H1 (cell line): ENCODE measurements around the gene HOXD1. TPM values are rescaled to one million over a fixed set of nuclear protein-coding genes. Genes with fewer than 3 reads are reported as not detected.

Source experiments
- CTCF ChIA-PET: fragments of 300-600 bp; sonication (Branson Sonifier 250); formaldehyde crosslinking; loops from one replicate; lab custom pipeline; 2021; ENCODE audit not compliant: partially characterized antibody; lab: Charles Lee
- POLR2A ChIA-PET: fragments of 300-600 bp; sonication (Branson Sonifier 250); formaldehyde crosslinking; loops from one replicate; lab custom pipeline; 2021; ENCODE audit warnings: inconsistent platforms; ENCODE audit not compliant: partially characterized antibody; lab: Charles Lee
- DNase-seq, 2 experiments: peaks; one replicate each; pipeline versions ENCODE4 v3.0.0 to v3.0.0-alpha.2; 2010 to 2022; ENCODE audit warnings: low spot score in 2 of 2, low read depth in 1 of 2, mixed read lengths in 1 of 2
- FAIRE-seq: peaks from 2 replicates; lab custom pipeline; 2011; peaks lifted over from hg19 to GRCh38; lab: Jason Lieb, UNC
- H2AFZ ChIP-seq: 2 replicates; pipeline ENCODE4 v1.8.1; 2012; ENCODE audit warnings: low read length, inconsistent platforms
- H2AK5ac ChIP-seq: 2 replicates; pipeline ENCODE4 v1.6.1; 2013; ENCODE audit warnings: low read depth, low read length
- H2BK120ac ChIP-seq: replicated peaks from 2 replicates; pipeline ENCODE3; 2013; ENCODE audit warnings: low read depth, low read length, inconsistent platforms
- H2BK12ac ChIP-seq: 2 replicates; pipeline ENCODE4 v1.6.1; 2013; ENCODE audit warnings: low read depth, low read length
- H2BK15ac ChIP-seq: 2 replicates; pipeline ENCODE4 v1.6.1; 2013; ENCODE audit warnings: low read length
- H2BK20ac ChIP-seq: 2 replicates; pipeline ENCODE4 v1.6.1; 2013; ENCODE audit warnings: low read length
- H2BK5ac ChIP-seq: 2 replicates; pipeline ENCODE4 v1.6.1; 2013; ENCODE audit warnings: low read depth, low read length
- H3K14ac ChIP-seq: 2 replicates; pipeline ENCODE4 v1.6.1; 2013; ENCODE audit warnings: inconsistent platforms; ENCODE audit not compliant: insufficient read length
- H3K18ac ChIP-seq: 2 replicates; pipeline ENCODE4 v1.6.1; 2013; ENCODE audit warnings: low read length; ENCODE audit errors: extremely low read depth
- H3K23ac ChIP-seq: 2 replicates; pipeline ENCODE4 v1.6.1; 2013; ENCODE audit warnings: inconsistent platforms; ENCODE audit not compliant: insufficient read length
- H3K23me2 ChIP-seq: 2 replicates; pipeline ENCODE4 v1.6.1; 2013; ENCODE audit warnings: low read depth, low read length
- H3K27ac ChIP-seq: 2 replicates; pipeline ENCODE4 v1.6.1; 2011; ENCODE audit warnings: low read depth, low read length, inconsistent platforms
- H3K27me3 ChIP-seq, 4 experiments: replicated peaks in 1 of 4; 1 replicate in 1 of 4; 2 replicates in 3 of 4; pipeline versions ENCODE4 v1.6.1 to v1.8.1; 2011 to 2013; ENCODE audit warnings: low read length in 3 of 4, mild to moderate bottlenecking in 3 of 4, inconsistent platforms in 2 of 4, mixed read lengths in 2 of 4, moderate library complexity in 1 of 4; ENCODE audit not compliant: control insufficient read depth in 3 of 4, insufficient read depth in 3 of 4; ENCODE audit errors: extremely low read depth in 1 of 4
- H3K36me3 ChIP-seq, 4 experiments: 2 replicates each; pipeline versions ENCODE4 v1.6.1 to v1.8.1; 2011 to 2013; ENCODE audit warnings: mild to moderate bottlenecking in 4 of 4, low read length in 3 of 4, moderate library complexity in 2 of 4, control low read depth in 1 of 4, inconsistent platforms in 1 of 4; ENCODE audit not compliant: insufficient read depth in 4 of 4, control insufficient read depth in 2 of 4
- H3K4ac ChIP-seq: replicated peaks from 2 replicates; pipeline ENCODE3; 2013; ENCODE audit warnings: low read length, low read depth, mixed read lengths, inconsistent platforms; ENCODE audit not compliant: insufficient read length
- H3K4me1 ChIP-seq, 4 experiments: replicated peaks in 1 of 4; 1 replicate in 1 of 4; 2 replicates in 3 of 4; pipeline versions ENCODE4 v1.6.1 to v1.8.1; 2011 to 2013; ENCODE audit warnings: low read length in 3 of 4, inconsistent platforms in 2 of 4, mixed read lengths in 1 of 4; ENCODE audit not compliant: insufficient read depth in 4 of 4, control insufficient read depth in 3 of 4
- H3K4me2 ChIP-seq, 2 experiments: 2 replicates each; pipeline versions ENCODE4 v1.6.1 to v1.8.1; 2011 to 2013; ENCODE audit warnings: low read depth in 2 of 2, low read length in 2 of 2, control low read depth in 1 of 2, inconsistent platforms in 1 of 2, mild to moderate bottlenecking in 1 of 2; ENCODE audit not compliant: insufficient read depth in 1 of 2
- H3K4me3 ChIP-seq, 4 experiments: fragments of 200-600, 300-600 bp in 1 of 4; sonication (generic), shearing (Covaris generic), sonication (Bioruptor Twin) in 1 of 4; 2 replicates each; pipeline versions ENCODE4 v1.5.1 to v1.8.1; 2011 to 2016; ENCODE audit warnings: low read length in 4 of 4, low read depth in 3 of 4, control low read depth in 2 of 4, inconsistent platforms in 2 of 4, mild to moderate bottlenecking in 2 of 4, mixed read lengths in 1 of 4, moderate library complexity in 1 of 4; ENCODE audit not compliant: insufficient read depth in 2 of 4; ENCODE audit errors: extremely low read depth in 1 of 4
- H3K56ac ChIP-seq: replicated peaks from 2 replicates; pipeline ENCODE3; 2013; ENCODE audit warnings: low read depth, mild to moderate bottlenecking, mixed read lengths, low read length, inconsistent platforms; ENCODE audit not compliant: insufficient read length
- H3K79me1 ChIP-seq: 2 replicates; pipeline ENCODE4 v1.6.1; 2013; ENCODE audit warnings: low read depth, low read length, control low read depth
- H3K79me2 ChIP-seq, 2 experiments: 2 replicates each; pipeline versions ENCODE4 v1.6.1 to v1.8.1; 2012 to 2013; ENCODE audit warnings: low read length in 2 of 2, mild to moderate bottlenecking in 2 of 2, inconsistent platforms in 1 of 2; ENCODE audit not compliant: insufficient read depth in 2 of 2, control insufficient read depth in 1 of 2
- H3K9ac ChIP-seq, 4 experiments: replicated peaks in 1 of 4; 1 replicate in 1 of 4; 2 replicates in 3 of 4; pipeline versions ENCODE4 v1.6.1 to v1.8.1; 2011 to 2013; ENCODE audit warnings: low read depth in 3 of 4, low read length in 3 of 4, control low read depth in 2 of 4, mild to moderate bottlenecking in 2 of 4, moderate library complexity in 2 of 4, inconsistent platforms in 1 of 4; ENCODE audit errors: extremely low read depth in 1 of 4
- H3K9me3 ChIP-seq, 2 experiments: 2 replicates each; pipeline versions ENCODE4 v1.6.1 to v1.8.1; 2012 to 2013; ENCODE audit warnings: mild to moderate bottlenecking in 2 of 2, moderate library complexity in 2 of 2, control low read depth in 1 of 2, inconsistent platforms in 1 of 2, low read depth in 1 of 2, low read length in 1 of 2, mixed read lengths in 1 of 2; ENCODE audit not compliant: insufficient read depth in 2 of 2
- H4K20me1 ChIP-seq, 2 experiments: replicated peaks in 1 of 2; 2 replicates each; pipeline versions ENCODE3 to v1.8.1; 2011 to 2013; ENCODE audit warnings: inconsistent platforms in 2 of 2, low read length in 2 of 2, mild to moderate bottlenecking in 1 of 2; ENCODE audit not compliant: insufficient read depth in 2 of 2, control insufficient read depth in 1 of 2
- H4K5ac ChIP-seq: 2 replicates; pipeline ENCODE4 v1.6.1; 2013; ENCODE audit warnings: low read length, low read depth, mixed read lengths, inconsistent platforms; ENCODE audit not compliant: insufficient read length
- H4K8ac ChIP-seq: 2 replicates; pipeline ENCODE4 v1.8.0; 2013; ENCODE audit warnings: mild to moderate bottlenecking, moderate library complexity, low read length, inconsistent platforms; ENCODE audit not compliant: insufficient read depth; ENCODE audit errors: extremely low read depth
- H4K91ac ChIP-seq: replicated peaks from 2 replicates; pipeline ENCODE3; 2013; ENCODE audit warnings: low read length, mixed read lengths, inconsistent platforms; ENCODE audit not compliant: insufficient read length
- ASH2L ChIP-seq: fragments of 200-600, 300-600 bp; sonication (generic); IDR thresholded peaks from one replicate; pipeline ENCODE4 v1.7.1; 2017; ENCODE audit warnings: low read length
- ATF2 ChIP-seq: IDR thresholded peaks from 2 replicates; pipeline ENCODE4 v1.6.1; 2012; ENCODE audit warnings: low read length, inconsistent platforms
- CEBPB ChIP-seq: IDR thresholded peaks from 2 replicates; pipeline ENCODE4 v1.6.1; 2012; ENCODE audit warnings: low read depth, low read length
- CHD1 ChIP-seq: IDR thresholded peaks from 2 replicates; pipeline ENCODE4 v1.6.1; 2012; ENCODE audit warnings: low read depth, low read length, improper control_type of control experiment
- EZH2 ChIP-seq: fragments of 200-600 bp; sonication (generic); IDR thresholded peaks from 2 replicates; pipeline ENCODE4 v1.7.1; 2012; ENCODE audit warnings: low read depth, mild to moderate bottlenecking, moderate library complexity, low read length, inconsistent platforms; ENCODE audit not compliant: severe bottlenecking
- FOSL1 ChIP-seq: IDR thresholded peaks from 2 replicates; pipeline ENCODE4 v1.6.1; 2011; ENCODE audit warnings: mild to moderate bottlenecking, low read depth, low read length, moderate library complexity; ENCODE audit not compliant: insufficient read depth
- JUND ChIP-seq: IDR thresholded peaks from 2 replicates; pipeline ENCODE4 v1.6.1; 2011; ENCODE audit warnings: mild to moderate bottlenecking, improper control_type of control experiment, low read length
- NANOG ChIP-seq: IDR thresholded peaks from 2 replicates; pipeline ENCODE4 v1.6.1; 2011; ENCODE audit warnings: low read length, low read depth, mild to moderate bottlenecking, inconsistent platforms; ENCODE audit not compliant: insufficient read depth, poor library complexity, severe bottlenecking
- POU5F1 ChIP-seq: IDR thresholded peaks from 2 replicates; pipeline ENCODE4 v1.6.1; 2011; ENCODE audit warnings: low read depth, mild to moderate bottlenecking, low read length, moderate library complexity
- RXRA ChIP-seq: IDR thresholded peaks from 2 replicates; pipeline ENCODE4 v1.6.1; 2011; ENCODE audit warnings: low read depth, mild to moderate bottlenecking, low read length, moderate library complexity; ENCODE audit not compliant: insufficient read depth
- WGBS, 2 experiments: shearing (Covaris generic) in 1 of 2; methylation state at CpG; one replicate each; pipeline versions ENCODE4 v1.1.6 to v1.1.7; 2013 to 2015; ENCODE audit warnings: low lambda C conversion rate in 2 of 2, mixed read lengths in 2 of 2, inconsistent platforms in 1 of 2, low coverage in 1 of 2, missing lambda C conversion rate in 1 of 2; ENCODE audit not compliant: insufficient replicate concordance in 2 of 2, insufficient coverage in 1 of 2, insufficient read length in 1 of 2; ENCODE audit errors: extremely low coverage in 1 of 2, missing lambda C conversion rate in 1 of 2; 5-methylcytosine and 5-hydroxymethylcytosine counted together
- polyA plus RNA-seq, 7 experiments: library from polyadenylated mRNA; depleted of rRNA in 3 of 7; stranded (reverse) in 5 of 7; unstranded in 2 of 7; fragments of >200 nt in 5 of 7; fragments of 200-250 nt in 2 of 7; gene quantifications; 1 replicate in 5 of 7; 2 replicates in 1 of 7; 4 replicates in 1 of 7; pipeline versions ENCODE4 v1.2.1 to v1.2.3, GENCODE V29; 2011 to 2013; ENCODE audit warnings: missing spikeins in 2 of 7, mixed read lengths in 2 of 7
- total RNA-seq: library from RNA; stranded (reverse); fragmentation: NEBNext Ultra II Directional; extraction: Animal tissue kit (Norgen Biotek cat#: 25700); gene quantifications from 2 replicates; pipeline ENCODE4 v1.2.1, GENCODE V29; 2021

The HOXD1 gene
- total and polyA plus RNA-seq, 2 of the 8 experiments (the other 6 are each of a cell fraction or from before 2014, with no cell fraction given): 0.03 TPM; not detected in 1

- H3K4me3 ChIP-seq: peak overlapping the region in 3 of 4 experiments; percentile 7 to 47 (median 14); a peak in 5 of 8 replicates
- no peaks in the 10 kb centered on the region for H3K79me1 ChIP-seq
- H2BK5ac ChIP-seq: no peak overlapping the region
- H3K9me3 ChIP-seq: no peaks in the 10 kb centered on the region
- H3K27ac ChIP-seq: no peak overlapping the region
- peak overlapping the region; percentile 79 for H4K8ac ChIP-seq
- no peak overlapping the region for H3K56ac ChIP-seq
- peak overlapping the region; percentile 43; the same call in 1 of the 2 replicates for H3K18ac ChIP-seq
- no peak overlapping the region for H3K9ac ChIP-seq
- peaks cover 3% of the 10 kb centered on the region; the same call in 1 of the 2 replicates for H3K23me2 ChIP-seq
- H4K5ac ChIP-seq: no peak overlapping the region
- no peak overlapping the region for H4K91ac ChIP-seq
- FAIRE-seq (no peak), DNase-seq (no peak)
- peak overlapping the region; percentile 75; the same call in 1 of the 2 replicates for H2BK12ac ChIP-seq
- H3K23ac ChIP-seq: no peak overlapping the region
- no peak overlapping the region for H2BK20ac ChIP-seq
- peaks cover 2 to 35% of the 10 kb centered on the region in 2 experiments for H4K20me1 ChIP-seq
- POLR2A ChIA-PET: interaction anchor here (1.2 to 1.3 kb wide), 2 partner anchors 11 to 13 kb away, joined by 3 to 7 read pairs; no protein-coding TSS in a partner anchor
- WGBS, 2 experiments: 3% methylated on average over 43 of the region's 51 CpGs; no CpG with 5 or more reads in 1 of the 2 experiments
- peak overlapping the region; percentile 76 to 81 for H3K4me2 ChIP-seq
- peaks cover 3 to 25% (median 15%) of the 10 kb centered on the region in 4 experiments for H3K4me1 ChIP-seq
- CTCF ChIA-PET: interaction anchor here (0.9 to 7.5 kb wide), 9 partner anchors 9 to 481 kb away, joined by 3 to 60 read pairs (median 4); partner anchors contain the start of gene HOXD1
- H2BK120ac ChIP-seq: no peak overlapping the region
- no peaks in the 10 kb centered on the region; a peak in 1 of 8 replicates for H3K36me3 ChIP-seq
- H3K4ac ChIP-seq: no peak overlapping the region
- H3K79me2 ChIP-seq: no peaks in the 10 kb centered on the region
- H3K27me3 ChIP-seq: peaks cover 94 to 100% (median 99%) of the 10 kb centered on the region in 4 experiments
- H3K14ac ChIP-seq: no peak overlapping the region
- H2AK5ac ChIP-seq: no peak overlapping the region
- peak overlapping the region; percentile 7; the same call in 1 of the 2 replicates for H2AFZ ChIP-seq
- H2BK15ac ChIP-seq: no peak overlapping the region
- no peak for TF ChIP-seq POU5F1
- no peak for TF ChIP-seq ASH2L
- no peak for TF ChIP-seq EZH2
- no peak for TF ChIP-seq ATF2
- no peak for TF ChIP-seq RXRA
- no peak for TF ChIP-seq CEBPB
- no peak for TF ChIP-seq FOSL1
- TF ChIP-seq NANOG: no peak
- TF ChIP-seq JUND: no peak
- no peak for TF ChIP-seq CHD1
These were observed 17.0 kb upstream of the HOXD1 start for GRCh38 chr2:176171351-176172006.
